ENCODE measurements around the gene PARVA. TPM values are rescaled to one million over a fixed set of nuclear protein-coding genes. Genes with fewer than 3 reads are reported as not detected.

PARVA gene
- total RNA-seq, 2 experiments from 2014 or later = not detected

- Histone ChIP-seq H3K36me3 (ENCODE audit: insufficient read depth, low read length) (no peaks in the 10 kb centered on the region), H3K9me2 (ENCODE audit: insufficient read depth, low read length) (no peaks in the 10 kb centered on the region), H2AFZ (ENCODE audit: low read length) (no peak overlapping the region), H3K4me1 (ENCODE audit: insufficient read depth, low read length, poor library complexity, severe bottlenecking) (no peaks in the 10 kb centered on the region), H4K20me1 (ENCODE audit: insufficient read depth, low read length) (no peaks in the 10 kb centered on the region), H3K27ac (ENCODE audit: low read depth, low read length, poor library complexity, severe bottlenecking) (no peak overlapping the region), H3K4me3 (ENCODE audit: low read depth, low read length, poor library complexity, severe bottlenecking) (no peak overlapping the region), H3K79me2 (ENCODE audit: insufficient read depth, low read depth, low read length) (no peaks in the 10 kb centered on the region), H3K4me2 (ENCODE audit: low read length) (no peak overlapping the region), H3K9me3 (ENCODE audit: low read length) (no peaks in the 10 kb centered on the region)
- DNase-seq (ENCODE audit: low spot score) = no peak
- ChIA-PET CTCF (ENCODE audit: unreplicated experiment) (no interaction called here), POLR2A (no interaction called here)
- intact Hi-C loops (cut with micrococcal nuclease; ENCODE audit: unreplicated experiment) = no loop called here
- BruUV-seq (replicated peaks) = no TSS peak
- TF ChIP-seq EZH2phosphoT487 (IDR thresholded peaks at IDR 0.05; ENCODE audit: borderline replicate concordance, low read depth, low read length) = no peak
- no peak for TF ChIP-seq CTCF (conservative IDR thresholded peaks at IDR 0.05; ENCODE audit: low read length)
Measured at GRCh38 chr11:12472401-12473005, 95.1 kb downstream of the PARVA start.

GRCh38 chr11:12473381-12473780, 96.0 kb downstream of the PARVA start:
- H3K9me2 ChIP-seq (ENCODE audit: insufficient read depth, low read length) = no peaks in the 10 kb centered on the region
- H3K9me3 ChIP-seq (ENCODE audit: low read length) = no peaks in the 10 kb centered on the region
- no peaks in the 10 kb centered on the region for H3K36me3 ChIP-seq (ENCODE audit: insufficient read depth, low read length)
- CTCF ChIA-PET (ENCODE audit: unreplicated experiment) = no interaction called here
- no peak overlapping the region for H3K27ac ChIP-seq (ENCODE audit: low read depth, low read length, poor library complexity, severe bottlenecking)
- H3K4me3 ChIP-seq (ENCODE audit: low read depth, low read length, poor library complexity, severe bottlenecking) = no peak overlapping the region
- no peak overlapping the region for H2AFZ ChIP-seq (ENCODE audit: low read length)
- TF ChIP-seq CTCF (conservative IDR thresholded peaks at IDR 0.05; ENCODE audit: low read length) = no peak
- no peak for TF ChIP-seq EZH2phosphoT487 (IDR thresholded peaks at IDR 0.05; ENCODE audit: borderline replicate concordance, low read depth, low read length)
- H3K79me2 ChIP-seq (ENCODE audit: insufficient read depth, low read depth, low read length) = no peaks in the 10 kb centered on the region
- no peaks in the 10 kb centered on the region for H3K4me1 ChIP-seq (ENCODE audit: insufficient read depth, low read length, poor library complexity, severe bottlenecking)
- no TSS peak for BruUV-seq (replicated peaks)
- POLR2A ChIA-PET = no interaction called here
- no peak overlapping the region for H3K4me2 ChIP-seq (ENCODE audit: low read length)
- no peaks in the 10 kb centered on the region for H4K20me1 ChIP-seq (ENCODE audit: insufficient read depth, low read length)
- DNase-seq (ENCODE audit: low spot score) = no peak
- intact Hi-C loops (cut with micrococcal nuclease; ENCODE audit: unreplicated experiment) = no loop called here

GRCh38 chr11:12474871-12475270, 97.5 kb downstream of the PARVA start:
- no TSS peak for BruUV-seq (replicated peaks)
- H3K4me1 ChIP-seq (ENCODE audit: insufficient read depth, low read length, poor library complexity, severe bottlenecking) = no peaks in the 10 kb centered on the region
- no peaks in the 10 kb centered on the region for H3K36me3 ChIP-seq (ENCODE audit: insufficient read depth, low read length)
- TF ChIP-seq CTCF (conservative IDR thresholded peaks at IDR 0.05; ENCODE audit: low read length) (no peak), EZH2phosphoT487 (IDR thresholded peaks at IDR 0.05; ENCODE audit: borderline replicate concordance, low read depth, low read length) (no peak)
- CTCF ChIA-PET (ENCODE audit: unreplicated experiment) = no interaction called here
- no peak overlapping the region for H3K4me3 ChIP-seq (ENCODE audit: low read depth, low read length, poor library complexity, severe bottlenecking)
- intact Hi-C loops (cut with micrococcal nuclease; ENCODE audit: unreplicated experiment) = no loop called here
- DNase-seq (ENCODE audit: low spot score) = no peak
- H4K20me1 ChIP-seq (ENCODE audit: insufficient read depth, low read length) = no peaks in the 10 kb centered on the region
- POLR2A ChIA-PET = no interaction called here
- H3K27ac ChIP-seq (ENCODE audit: low read depth, low read length, poor library complexity, severe bottlenecking) = no peak overlapping the region
- no peaks in the 10 kb centered on the region for H3K9me3 ChIP-seq (ENCODE audit: low read length)
- no peak overlapping the region for H3K4me2 ChIP-seq (ENCODE audit: low read length)
- H3K79me2 ChIP-seq (ENCODE audit: insufficient read depth, low read depth, low read length) = no peaks in the 10 kb centered on the region
- no peaks in the 10 kb centered on the region for H3K9me2 ChIP-seq (ENCODE audit: insufficient read depth, low read length)
- H2AFZ ChIP-seq (ENCODE audit: low read length) = no peak overlapping the region
